ENCODE data around the gene GFM1.

Gene GFM1

DNA sequence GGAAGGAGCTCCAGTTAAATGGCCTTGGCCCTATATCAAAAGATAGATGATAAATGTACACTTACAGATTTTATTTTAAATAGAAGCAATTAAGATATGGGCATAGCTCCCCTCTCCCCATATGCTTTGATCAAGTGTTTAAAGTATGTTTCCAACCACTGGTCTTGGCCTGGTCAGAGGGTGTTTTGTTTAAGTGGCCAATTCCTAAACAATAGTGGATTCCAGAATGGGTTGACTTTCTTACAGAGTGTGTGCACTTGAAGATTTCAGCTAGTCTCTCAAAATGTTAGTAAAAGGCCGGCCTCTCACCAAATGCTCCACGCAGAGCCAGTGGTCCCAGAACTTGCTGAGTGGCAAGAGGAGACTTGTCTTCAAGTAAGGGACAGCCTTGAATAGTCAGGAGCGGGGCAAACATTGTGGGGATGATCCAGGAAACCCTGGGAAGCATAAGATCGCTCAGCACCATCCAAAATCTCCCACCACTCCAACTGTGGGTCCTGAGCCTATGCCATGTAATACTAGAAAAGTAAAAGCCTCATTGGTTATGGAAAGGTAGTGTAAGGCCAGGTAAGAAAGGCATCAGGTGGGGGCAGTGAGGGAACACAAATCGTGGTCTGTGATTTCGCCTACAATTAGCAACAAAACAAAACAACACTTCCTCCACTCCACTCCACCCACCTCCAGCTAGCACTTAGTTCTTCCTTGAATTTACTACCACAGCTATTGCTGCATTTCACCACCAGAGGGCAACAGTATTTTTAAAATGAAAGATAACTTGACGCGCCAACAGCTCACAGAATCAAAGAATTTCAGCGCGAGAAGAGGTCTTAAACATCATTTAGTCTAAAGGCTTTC lies 83.1 kb downstream of the GFM1 start:
- peak in 1 of 2 donors; percentile 32 for DNase-seq (ENCODE audit: low read depth in 2 of 2)

DNA sequence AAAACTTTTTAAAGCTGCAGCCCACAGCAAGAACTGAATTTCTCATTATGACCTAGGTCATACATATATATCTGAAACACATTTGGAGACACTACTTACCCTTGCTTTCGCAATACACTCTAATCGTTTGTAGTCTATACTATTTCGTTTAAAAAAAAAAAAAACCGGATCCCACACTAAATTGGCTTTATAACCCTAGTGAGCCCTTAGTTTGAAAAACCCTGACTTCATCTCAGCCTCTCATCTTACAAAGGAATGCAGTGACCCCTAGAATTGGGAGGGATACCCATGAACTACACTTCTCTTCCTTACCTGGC lies 83.7 kb downstream of the GFM1 start:
- no peak for DNase-seq (ENCODE audit: low read depth in 2 of 2)

GRCh38 chr3:158728851-158729250 lies 84.5 kb downstream of the GFM1 start:
- no peak for DNase-seq (ENCODE audit: low read depth in 2 of 2)

DNA sequence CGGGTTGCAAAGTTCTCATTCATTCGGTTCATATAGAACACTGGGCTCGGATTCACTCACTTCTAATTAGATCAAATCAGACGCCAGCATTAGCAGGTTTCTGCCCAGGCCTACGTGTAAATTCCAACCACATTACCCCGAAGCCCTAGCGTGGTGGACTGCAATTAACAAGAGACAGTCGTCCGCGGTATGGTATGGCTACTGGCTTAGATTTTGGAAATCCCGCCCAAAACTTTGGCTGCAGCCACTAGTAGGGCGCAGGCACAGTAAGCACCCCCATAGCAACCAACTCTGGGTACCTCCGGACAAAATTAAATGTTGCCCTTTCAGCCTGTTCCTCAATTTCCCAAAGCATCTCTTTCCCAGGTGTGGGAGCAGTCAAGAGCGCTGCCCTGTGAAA lies 87.2 kb downstream of the GFM1 start:
- no peak for DNase-seq (ENCODE audit: low read depth in 2 of 2)

GRCh38 chr3:158731938-158732855 lies 87.9 kb downstream of the GFM1 start, which contains the start of gene RARRES1:
TSS of gene RARRES1 (minus strand) at chr3:158732457. CDS start at chr3:158732415, 42 bp downstream.
- peak in 1 of 2 donors; percentile 18 for DNase-seq (ENCODE audit: low read depth in 2 of 2)

- DNase-seq (ENCODE audit: low read depth in 2 of 2) = no peak
These were observed 88.5 kb downstream of the GFM1 start for GRCh38 chr3:158732856-158733200.

GRCh38 chr3:158733656-158734055 lies 89.3 kb downstream of the GFM1 start:
- no peak for DNase-seq (ENCODE audit: low read depth in 2 of 2)

GRCh38 chr3:158735296-158736033 lies 91.1 kb downstream of the GFM1 start:
- DNase-seq (ENCODE audit: low read depth in 2 of 2) = no peak

GRCh38 chr3:158737410-158737809 lies 93.1 kb downstream of the GFM1 start:
- DNase-seq (ENCODE audit: low read depth in 2 of 2) = no peak

DNA sequence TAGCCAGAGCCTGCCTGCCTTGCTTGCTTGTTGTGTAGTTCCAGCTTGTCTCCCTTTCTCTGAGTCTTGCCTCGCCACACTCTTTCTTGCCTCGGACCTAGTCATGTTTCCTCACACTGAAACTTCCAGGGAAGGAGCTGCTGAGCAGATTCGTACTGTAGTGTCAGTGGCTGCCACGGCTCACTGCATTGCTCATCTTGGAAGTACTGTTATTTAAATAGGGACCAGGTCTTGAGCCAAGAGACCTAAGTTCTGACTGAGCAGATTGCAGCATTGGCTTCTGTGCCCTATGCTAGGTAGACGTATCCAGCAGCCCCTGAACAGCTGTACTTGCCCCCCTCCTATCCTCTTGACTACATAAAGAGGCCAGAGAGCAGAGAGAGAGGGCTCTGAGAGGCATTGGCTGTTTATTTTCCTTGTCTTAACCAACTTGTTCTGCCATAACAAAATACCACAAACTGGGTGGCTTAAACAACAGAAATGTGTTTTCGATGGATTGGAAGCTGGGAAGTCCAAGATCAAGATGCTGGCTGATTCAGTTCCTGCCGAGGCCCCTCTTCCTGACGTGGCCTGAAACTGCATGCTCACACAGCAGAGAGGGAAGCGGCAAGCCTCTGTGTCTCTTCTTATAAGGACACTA lies 93.8 kb downstream of the GFM1 start:
- DNase-seq (ENCODE audit: low read depth in 2 of 2) = no peak

DNA sequence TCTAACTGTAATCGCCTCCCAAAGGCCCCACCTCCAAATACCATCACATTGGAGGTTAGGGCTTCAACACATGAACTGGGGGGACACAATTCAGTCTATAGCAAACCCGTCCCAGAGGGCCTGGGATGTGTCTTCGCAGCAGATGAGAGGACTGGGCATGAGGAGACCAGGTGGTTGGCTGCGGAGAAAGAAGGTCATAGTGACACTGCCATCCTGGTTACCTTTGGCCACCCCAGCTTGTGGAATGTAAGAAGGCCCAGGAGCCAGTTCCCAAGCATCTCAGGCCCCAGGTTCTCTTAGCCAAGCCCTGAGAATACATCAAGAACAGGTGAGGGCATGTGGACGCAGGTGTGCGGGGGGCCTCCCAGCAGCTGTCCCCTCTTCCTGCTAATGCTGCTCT lies 94.3 kb downstream of the GFM1 start:
- no peak for DNase-seq (ENCODE audit: low read depth in 2 of 2)

- no peak for DNase-seq (ENCODE audit: low read depth in 2 of 2)
These were observed 94.8 kb downstream of the GFM1 start for GRCh38 chr3:158739078-158739477.

GRCh38 chr3:158739661-158740060 lies 95.3 kb downstream of the GFM1 start:
- no peak for DNase-seq (ENCODE audit: low read depth in 2 of 2)
